Stimulated activated CD8-positive, alpha-beta memory T cell treated with anti-CD3 and anti-CD28 coated beads, Interleukin-12 subunit alpha, Interleukin-12 subunit beta, amount 100 ng/mL, for 1 hour (primary cell): ENCODE measurements around the gene MAD2L2.

ENCODE experiments used
- DNase-seq: peaks from one replicate; pipeline ENCODE4 v3.0.0-alpha.2; 2020; ENCODE audit warnings: low read depth

Gene MAD2L2

DNA sequence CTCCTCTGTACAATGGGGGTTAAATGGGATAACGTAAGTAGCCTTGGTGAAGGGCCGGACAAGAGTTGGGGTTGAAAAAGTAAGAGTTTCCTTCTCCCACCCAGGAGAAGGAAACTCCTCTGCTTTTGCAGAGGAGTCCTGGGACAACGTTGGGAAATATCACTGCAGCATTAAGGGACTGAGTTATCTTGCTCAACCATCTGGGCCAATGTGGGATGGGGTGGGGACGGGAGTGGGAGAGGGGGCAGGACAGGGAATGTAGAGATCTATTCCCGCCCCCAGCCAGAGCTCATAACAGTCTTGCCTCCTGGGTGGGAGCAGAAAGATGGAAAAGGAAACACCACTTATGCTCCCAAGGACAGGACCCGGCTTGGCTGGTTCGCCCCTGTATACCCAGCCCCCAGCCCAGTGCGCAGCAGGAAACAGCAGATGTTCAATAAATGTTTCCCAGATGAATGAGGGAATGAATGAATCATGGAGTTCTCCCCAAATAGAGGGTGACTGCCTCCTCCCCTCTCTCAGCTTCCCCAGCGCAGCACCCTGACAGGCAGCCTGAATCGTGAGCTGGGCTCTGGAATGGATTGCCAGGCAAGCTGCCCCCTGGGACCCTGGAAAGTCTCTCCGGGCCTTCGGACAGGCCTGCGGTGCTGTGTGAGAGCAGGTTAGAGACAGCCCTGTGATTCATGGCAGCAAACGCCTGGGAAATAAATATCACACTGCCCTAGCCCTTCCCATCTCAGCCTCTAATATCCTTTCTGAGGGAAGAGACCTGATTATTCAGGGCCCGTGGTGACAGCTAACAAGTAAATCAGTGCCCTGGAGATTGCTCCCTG lies 51.5 kb downstream of the MAD2L2 start:
- DNase-seq, result no peak

DNA sequence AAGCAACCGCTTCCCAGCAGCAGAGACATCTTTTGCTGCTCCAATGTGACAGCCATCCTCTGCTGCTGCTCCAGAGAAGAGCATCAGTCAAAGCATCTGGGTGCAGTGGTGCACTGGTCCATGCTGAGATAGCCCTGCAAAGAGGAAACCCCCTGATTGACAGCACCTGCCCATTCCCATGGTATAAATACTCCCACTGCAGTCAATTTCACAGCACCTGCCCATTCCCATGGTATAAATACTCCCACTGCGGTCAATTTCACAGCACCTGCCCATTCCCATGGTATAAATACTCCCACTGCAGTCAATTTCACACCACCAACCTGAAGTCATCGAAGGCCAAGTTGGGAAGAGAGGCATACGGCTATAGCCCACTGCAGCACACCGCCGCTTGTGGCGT lies 52.2 kb downstream of the MAD2L2 start:
- no peak for DNase-seq

DNA sequence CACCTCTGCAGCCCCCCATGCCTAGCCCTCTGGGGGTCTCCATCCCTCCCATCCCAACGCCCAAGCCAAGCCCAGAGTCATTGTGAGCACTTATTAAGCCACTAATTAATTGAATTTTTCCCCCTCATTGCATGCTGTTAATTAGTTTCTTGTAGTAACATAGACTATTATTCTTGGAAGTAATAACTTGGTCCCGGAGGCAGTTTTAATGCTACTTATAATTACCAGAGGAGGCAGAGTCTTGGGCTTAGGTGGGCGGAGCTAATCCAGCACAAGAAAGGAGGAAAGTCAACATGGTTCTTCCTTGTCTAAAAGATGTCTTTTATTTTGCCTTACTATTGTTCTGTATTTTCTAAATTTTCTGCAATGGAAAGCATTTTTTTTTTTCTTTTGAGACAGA lies 54.4 kb downstream of the MAD2L2 start:
- DNase-seq, result no peak
